HepG2 (cell line): ENCODE results near the gene ZDHHC21. TPM values are rescaled to one million over a fixed set of nuclear protein-coding genes. Genes with fewer than 3 reads are reported as not detected.

ENCODE experiments used
- ATAC-seq: fragments of 200-7000 bp; cut with Tn5 transposase; 3 replicates; pipeline ENCODE4 v1.9.1; 2020; ENCODE audit warnings: mild to moderate bottlenecking, moderate library complexity
- BruUV-seq: library from RNA; stranded (reverse); fragments of 400-500 nt; replicated peaks from 2 replicates; lab custom pipeline; 2021; lab: Mats Ljungman, UMichigan
- CTCF ChIA-PET: fragments of 300-600 bp; formaldehyde crosslinking; extraction: SDS; loops from one replicate; lab custom pipeline; 2021; ENCODE audit warnings: low total read pairs, inconsistent platforms, low intra/inter-chr PET ratio; lab: Yijun Ruan, JAX
- POLR2A ChIA-PET: fragments of 350-600 bp; sonication (Branson Sonifier 250); formaldehyde crosslinking; loops from one replicate; lab custom pipeline; 2020; ENCODE audit warnings: antibody characterized with exemption, inconsistent platforms; lab: Yijun Ruan, JAX
- DNase-seq: peaks from one replicate; pipeline ENCODE4 v3.0.0-alpha.2; 2015; ENCODE audit warnings: low spot score
- FAIRE-seq: peaks from 3 replicates; lab custom pipeline; 2011; peaks lifted over from hg19 to GRCh38; lab: Jason Lieb, UNC
- H2AFZ ChIP-seq: one replicate; pipeline ENCODE4 v1.6.1; 2011; ENCODE audit warnings: low read length, inconsistent platforms
- H3K27ac ChIP-seq: fragments of 300-600 bp; 3 replicates; pipeline ENCODE4 v1.8.0; 2011; ENCODE audit warnings: mixed run types, mild to moderate bottlenecking, mixed read lengths, low read length, inconsistent platforms; ENCODE audit not compliant: insufficient read depth; ENCODE audit errors: extremely low read length
- H3K27me3 ChIP-seq, 2 experiments: fragments of 200-600 bp in 1 of 2; 2 replicates in 1 of 2; 3 replicates in 1 of 2; pipeline versions ENCODE4 v1.6.0 to v1.8.0; 2011; ENCODE audit warnings: low read length in 2 of 2, mild to moderate bottlenecking in 2 of 2, moderate library complexity in 2 of 2, inconsistent platforms in 1 of 2; ENCODE audit not compliant: insufficient read depth in 2 of 2, control insufficient read depth in 1 of 2
- H3K36me3 ChIP-seq, 2 experiments: fragments of 200-600 bp in 1 of 2; replicated peaks in 1 of 2; 2 replicates in 1 of 2; 3 replicates in 1 of 2; pipeline versions ENCODE4 v1.5.1 to v1.8.0; 2011; ENCODE audit warnings: low read length in 2 of 2, inconsistent platforms in 1 of 2; ENCODE audit not compliant: insufficient read depth in 2 of 2, control insufficient read depth in 1 of 2
- H3K4me1 ChIP-seq: 2 replicates; pipeline ENCODE4 v1.5.1; 2012; ENCODE audit warnings: low read length, inconsistent platforms; ENCODE audit not compliant: insufficient read depth
- H3K4me2 ChIP-seq: 2 replicates; pipeline ENCODE4 v1.6.0; 2011; ENCODE audit warnings: low read depth, low read length, inconsistent platforms
- H3K4me3 ChIP-seq, 3 experiments: fragments of 200-600 bp in 1 of 3; sonication (generic), shearing (Covaris generic) in 1 of 3; replicated peaks in 1 of 3; 2 replicates each; pipeline ENCODE4 v1.5.1; 2011 to 2016; ENCODE audit warnings: low read length in 3 of 3, inconsistent platforms in 2 of 3, low read depth in 2 of 3, mild to moderate bottlenecking in 2 of 3, control low read depth in 1 of 3, mixed read lengths in 1 of 3; ENCODE audit not compliant: insufficient read depth in 1 of 3
- H3K79me2 ChIP-seq: one replicate; pipeline ENCODE4 v1.6.1; 2011; ENCODE audit warnings: low read length, inconsistent platforms; ENCODE audit not compliant: insufficient read depth
- H3K9ac ChIP-seq: 2 replicates; pipeline ENCODE4 v1.6.0; 2011; ENCODE audit warnings: mild to moderate bottlenecking, low read depth, low read length, inconsistent platforms; ENCODE audit not compliant: insufficient read depth
- H3K9me3 ChIP-seq: 2 replicates; pipeline ENCODE4 v1.5.1; 2012; ENCODE audit warnings: mild to moderate bottlenecking, low read length
- H4K20me1 ChIP-seq: 2 replicates; pipeline ENCODE4 v1.6.0; 2011; ENCODE audit warnings: inconsistent platforms, mild to moderate bottlenecking, low read length, moderate library complexity; ENCODE audit not compliant: insufficient read depth
- CC2D1A ChIP-seq: sonication (generic); formaldehyde crosslinking; IDR thresholded peaks from 2 replicates; pipeline ENCODE4 v1.8.1; 2023; ENCODE audit warnings: mild to moderate bottlenecking, missing genetic modification reagents
- CREM ChIP-seq, 2 experiments: sonication (generic) in 1 of 2; formaldehyde crosslinking in 1 of 2; IDR thresholded peaks; 2 replicates each; pipeline versions ENCODE4 v1.4.0 to v1.6.1; 2016 to 2020; ENCODE audit warnings: antibody characterized with exemption in 1 of 2, mild to moderate bottlenecking in 1 of 2, missing genetic modification reagents in 1 of 2
- ESRRA ChIP-seq: sonication (generic); formaldehyde crosslinking; IDR thresholded peaks from 2 replicates; pipeline ENCODE4 v1.5.1; 2020; ENCODE audit warnings: mild to moderate bottlenecking, low read depth, missing genetic modification reagents
- MAFF ChIP-seq: IDR thresholded peaks from 2 replicates; pipeline ENCODE4 v1.6.1; 2011; ENCODE audit warnings: low read depth, low read length, improper control_type of control experiment
- MTERF4 ChIP-seq: sonication (generic); formaldehyde crosslinking; IDR thresholded peaks from 2 replicates; pipeline ENCODE4 v1.8.0; 2023; ENCODE audit warnings: mild to moderate bottlenecking, missing genetic modification reagents
- MTF1 ChIP-seq: sonication (generic); formaldehyde crosslinking; IDR thresholded peaks from 2 replicates; pipeline ENCODE4 v1.5.0; 2020; ENCODE audit warnings: missing genetic modification reagents
- NCOA2 ChIP-seq: sonication (generic); formaldehyde crosslinking; IDR thresholded peaks from 2 replicates; pipeline ENCODE4 v1.8.0; 2022; ENCODE audit warnings: inconsistent platforms
- POGZ ChIP-seq: sonication (generic); formaldehyde crosslinking; IDR thresholded peaks from 2 replicates; pipeline ENCODE4 v1.4.0; 2020; ENCODE audit warnings: mild to moderate bottlenecking, missing genetic modification reagents
- SAP130 ChIP-seq: IDR thresholded peaks from 2 replicates; pipeline ENCODE4 v1.6.1; 2016; ENCODE audit warnings: low read depth
- SMC3 ChIP-seq: IDR thresholded peaks from 2 replicates; pipeline ENCODE4 v1.6.1; 2011; ENCODE audit warnings: low read length, improper control_type of control experiment
- ZFP36L1 ChIP-seq: sonication (generic); formaldehyde crosslinking; IDR thresholded peaks from 2 replicates; pipeline ENCODE4 v1.8.0; 2022; ENCODE audit warnings: mild to moderate bottlenecking, missing genetic modification reagents, moderate library complexity
- ZNF317 ChIP-seq: sonication (generic); formaldehyde crosslinking; IDR thresholded peaks from 2 replicates; pipeline ENCODE4 v1.5.0; 2020; ENCODE audit warnings: mild to moderate bottlenecking, missing genetic modification reagents
- ZNF333 ChIP-seq: sonication (generic); formaldehyde crosslinking; IDR thresholded peaks from 2 replicates; pipeline ENCODE4 v1.4.0; 2020; ENCODE audit warnings: mild to moderate bottlenecking, missing genetic modification reagents, borderline replicate concordance
- ZNF383 ChIP-seq: sonication (generic); formaldehyde crosslinking; IDR thresholded peaks from 2 replicates; pipeline ENCODE4 v1.4.0; 2020; ENCODE audit warnings: missing genetic modification reagents, mild to moderate bottlenecking, borderline replicate concordance
- ZNF503 ChIP-seq: sonication (generic); formaldehyde crosslinking; IDR thresholded peaks from 2 replicates; pipeline ENCODE4 v1.4.0; 2020; ENCODE audit warnings: missing genetic modification reagents
- ZSCAN12 ChIP-seq: sonication (generic); formaldehyde crosslinking; IDR thresholded peaks from 2 replicates; pipeline ENCODE4 v1.9.0; 2021; ENCODE audit warnings: mild to moderate bottlenecking, missing genetic modification reagents
- ZSCAN25 ChIP-seq: sonication (generic); formaldehyde crosslinking; IDR thresholded peaks from 2 replicates; pipeline ENCODE4 v1.8.0; 2022; ENCODE audit warnings: mild to moderate bottlenecking, missing genetic modification reagents
- WGBS: methylation state at CpG from one replicate; pipeline ENCODE4 v1.1.6; 2017; ENCODE audit warnings: low lambda C conversion rate; 5-methylcytosine and 5-hydroxymethylcytosine counted together
- in situ Hi-C: cut with HindIII; loops from 2 replicates; pipeline ENCODE4 v1.10.0; 2017; ENCODE audit warnings: low pct_unique_long_range_greater_than_20kb; ENCODE audit not compliant: extremely low pct_ligation_motif_present
- intact Hi-C: fragments of 100-400 bp; cut with micrococcal nuclease; formaldehyde crosslinking; loops from one replicate; pipeline ENCODE4 v1.10.0; 2022; ENCODE audit not compliant: unreplicated experiment
- polyA plus RNA-seq, 8 experiments: library from polyadenylated mRNA; depleted of rRNA in 3 of 8; stranded (reverse) in 7 of 8; unstranded in 1 of 8; fragments of >200 nt; fragmentation: Illumina TruSeq in 4 of 8; extraction: Trizol in 4 of 8; gene quantifications; 2 replicates each; pipeline versions ENCODE4 v1.2.1 to v1.2.3, GENCODE V29; 2011 to 2016; ENCODE audit warnings: low read depth in 4 of 8, missing spikeins in 1 of 8, mixed read lengths in 1 of 8; ENCODE audit not compliant: insufficient read depth in 1 of 8
- total RNA-seq, 5 experiments: library from RNA; depleted of rRNA; stranded (reverse); fragments of >200 nt; fragmentation: Illumina TruSeq; extraction: Trizol; gene quantifications; 2 replicates each; pipeline ENCODE4 v1.2.3, GENCODE V29; 2016; ENCODE audit warnings: low read depth in 1 of 5

The ZDHHC21 gene
- total and polyA plus RNA-seq, 2 of the 13 experiments (the other 11 are each of a cell fraction or from before 2014, with no cell fraction given), result 2.4 to 3.7 TPM

- TF ChIP-seq ZNF503 (CRISPR knock-in tag), result no peak
- no peak for TF ChIP-seq ZNF333 (CRISPR knock-in tag)
- no peak for TF ChIP-seq MTF1 (CRISPR knock-in tag)
- TF ChIP-seq POGZ (CRISPR knock-in tag), result no peak
- TF ChIP-seq ESRRA (CRISPR knock-in tag), result no peak
- no peak for TF ChIP-seq NCOA2 (CRISPR knock-in tag)
- TF ChIP-seq ZSCAN25 (CRISPR knock-in tag), result no peak
Measured at GRCh38 chr9:14653511-14653910, 39.7 kb downstream of the ZDHHC21 start (continued).

GRCh38 chr9:14652729-14653377 lies 40.4 kb downstream of the ZDHHC21 start:
- in situ Hi-C loops (loop anchor here (10.0 kb wide), 1 partner anchor 188 kb away; no protein-coding TSS in a partner anchor), intact Hi-C loops (loop anchor here (1.0 to 2.0 kb wide), 3 partner anchors 37 to 210 kb away; no protein-coding TSS in a partner anchor)
- Histone ChIP-seq H3K27me3 (no peaks in the 10 kb centered on the region), H3K4me2 (no peak overlapping the region), H3K36me3 (no peaks in the 10 kb centered on the region), H3K9me3 (peaks cover 23% of the 10 kb centered on the region), H3K9ac (no peak overlapping the region), H3K27ac (no peak overlapping the region), H3K4me1 (no peaks in the 10 kb centered on the region), H2AFZ (no peak overlapping the region), H3K79me2 (no peaks in the 10 kb centered on the region), H4K20me1 (no peaks in the 10 kb centered on the region), H3K4me3 (no peak overlapping the region)
- peak; percentile 83 for FAIRE-seq
- whole genome bisulfite sequencing, result 39% methylated on average over 4 of the region's 4 CpGs
- no TSS peak for BruUV-seq
- POLR2A ChIA-PET, result no interaction called here
- DNase-seq, result peak; percentile 70
- CTCF ChIA-PET, result interaction anchor here (1.1 to 2.2 kb wide), 2 partner anchors 36 to 187 kb away, joined by 3 to 9 read pairs; no protein-coding TSS in a partner anchor
- ATAC-seq, result peak; percentile 86
- 0 out of 2 replicates have a peak, but pooled peaks have one; percentile 31 for TF ChIP-seq SAP130 (CRISPR knock-in tag)
- TF ChIP-seq CREM (IDR thresholded peaks at IDR 0.05), result 0 out of 2 replicates have a peak, but pooled peaks have one; percentile 15
- TF ChIP-seq CREM (CRISPR knock-in tag; IDR thresholded peaks at IDR 0.05), result no peak
- peak; percentile 37; the same call in 1 of the 2 replicates for TF ChIP-seq MAFF
- TF ChIP-seq ZNF383 (CRISPR knock-in tag), result no peak
- TF ChIP-seq ZNF317, result peak; percentile 72; the same call in 1 of the 2 replicates
- peak; percentile 35; the same call in 1 of the 2 replicates for TF ChIP-seq SMC3
- no peak for TF ChIP-seq MTERF4 (CRISPR knock-in tag)
- TF ChIP-seq ZSCAN12, result no peak
- 0 out of 2 replicates have a peak, but pooled peaks have one; percentile 81 for TF ChIP-seq CC2D1A (CRISPR knock-in tag)
- no peak for TF ChIP-seq ZFP36L1 (CRISPR knock-in tag)
